Stimulated activated CD8-positive, alpha-beta memory T cell treated with anti-CD3 and anti-CD28 coated beads, Interleukin-7, amount 100 ng/mL, for 4 hours (primary cell): Measurements from ENCODE around the gene UBQLN4.
"Not testable (repeated sequence)": the region's sequence is repeated elsewhere in the genome, so short reads cannot be mapped to it uniquely, and the experiment has no call there.

ENCODE experiments used
- DNase-seq, 2 donors: peaks; one replicate each; pipeline ENCODE4 v3.0.0-alpha.2; 2020; ENCODE audit warnings: low read depth in 2 of 2

UBQLN4 gene

DNA sequence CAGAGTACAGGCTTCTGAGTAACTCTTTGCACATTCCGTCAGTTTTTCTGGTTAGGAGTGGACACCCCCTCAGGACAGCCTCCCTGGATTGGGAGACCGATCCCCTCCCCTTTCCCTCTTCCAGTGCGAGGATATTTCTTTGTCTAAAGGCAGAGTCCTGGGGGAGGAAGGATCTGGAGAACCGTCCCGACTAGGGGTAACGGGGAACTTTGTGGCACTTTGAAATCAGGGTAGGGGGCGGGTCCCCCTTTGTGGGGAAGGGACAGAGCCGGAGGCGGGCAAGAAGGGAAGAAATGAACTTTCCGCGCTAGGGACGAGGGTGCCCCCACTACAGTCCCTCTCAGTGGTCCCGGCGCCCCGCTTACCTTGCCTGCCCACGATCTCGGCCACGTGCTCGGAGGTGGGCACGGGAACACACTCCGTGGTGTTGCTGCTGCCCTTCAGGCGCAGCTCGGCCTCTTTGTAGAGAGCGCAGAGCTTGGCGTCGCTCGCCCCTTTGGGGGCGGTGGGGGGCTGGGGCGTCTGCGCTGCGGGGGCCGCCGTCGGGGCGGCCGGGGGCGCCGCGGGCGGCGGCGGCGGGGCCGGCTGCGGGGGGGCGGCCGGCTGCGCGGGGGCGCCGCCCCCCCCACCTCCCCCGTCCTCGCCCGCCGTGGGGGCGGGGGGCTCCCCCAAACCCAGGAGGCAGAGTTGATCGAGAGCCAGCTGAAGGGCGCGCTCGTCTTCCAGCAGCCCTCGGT lies 27.8 kb upstream of the UBQLN4 start:
- DNase-seq = peak in 1 of 2 donors; percentile 24

DNA sequence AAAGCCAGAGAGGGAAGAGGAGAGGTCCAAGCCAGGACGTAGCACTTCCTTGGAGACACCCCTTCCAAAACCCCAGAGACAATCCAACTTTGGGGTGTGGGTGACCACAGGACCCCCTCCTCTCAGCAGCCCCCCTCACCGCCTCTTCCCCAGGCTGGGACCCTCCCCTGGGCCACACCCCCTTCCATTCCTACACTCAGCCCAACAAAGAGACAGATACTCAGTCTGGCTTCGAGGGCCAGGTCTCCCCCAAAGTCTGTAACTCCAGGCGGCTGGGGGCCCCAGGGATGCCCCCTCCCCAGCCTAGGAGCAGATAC lies 27.2 kb upstream of the UBQLN4 start:
- DNase-seq = no peak

DNA sequence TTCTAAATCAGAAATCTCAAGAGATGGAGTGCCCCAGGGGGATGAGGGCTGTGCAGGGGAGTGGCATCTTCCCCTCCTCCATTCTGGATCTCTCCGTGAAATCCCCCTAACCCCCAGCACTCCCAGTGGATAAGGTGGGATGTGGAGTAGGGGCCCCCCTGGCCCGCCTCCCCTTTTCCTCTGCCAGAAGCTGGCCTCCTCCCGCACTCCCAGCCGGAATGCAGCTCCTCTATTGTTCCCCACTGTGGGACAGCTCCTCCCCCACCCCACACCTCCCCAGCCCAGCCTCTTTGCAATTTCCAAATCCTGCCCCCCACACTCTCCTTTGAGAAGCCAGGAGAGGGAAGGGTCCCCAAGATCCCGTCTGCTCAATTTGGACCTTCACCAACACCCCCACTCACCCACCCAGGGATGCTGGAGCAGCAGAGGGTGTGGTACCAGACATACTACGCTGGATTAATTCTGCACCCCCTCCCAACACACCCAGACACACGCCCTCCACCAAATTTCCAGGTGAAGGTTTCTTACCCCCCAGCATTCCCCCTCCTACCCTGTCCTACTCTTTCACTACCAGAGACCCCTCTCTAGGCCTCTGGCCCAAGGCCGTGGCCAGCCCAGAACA lies 26.8 kb upstream of the UBQLN4 start:
- DNase-seq = no peak

- DNase-seq = no peak
Measured at GRCh38 chr1:156079762-156080161, 26.2 kb upstream of the UBQLN4 start.

GRCh38 chr1:156078728-156079127 lies 25.1 kb upstream of the UBQLN4 start:
- no peak for DNase-seq

- DNase-seq = no peak
Measured at GRCh38 chr1:156077430-156077760, 23.8 kb upstream of the UBQLN4 start.

GRCh38 chr1:156076609-156077429 lies 23.2 kb upstream of the UBQLN4 start:
- DNase-seq = no peak

DNA sequence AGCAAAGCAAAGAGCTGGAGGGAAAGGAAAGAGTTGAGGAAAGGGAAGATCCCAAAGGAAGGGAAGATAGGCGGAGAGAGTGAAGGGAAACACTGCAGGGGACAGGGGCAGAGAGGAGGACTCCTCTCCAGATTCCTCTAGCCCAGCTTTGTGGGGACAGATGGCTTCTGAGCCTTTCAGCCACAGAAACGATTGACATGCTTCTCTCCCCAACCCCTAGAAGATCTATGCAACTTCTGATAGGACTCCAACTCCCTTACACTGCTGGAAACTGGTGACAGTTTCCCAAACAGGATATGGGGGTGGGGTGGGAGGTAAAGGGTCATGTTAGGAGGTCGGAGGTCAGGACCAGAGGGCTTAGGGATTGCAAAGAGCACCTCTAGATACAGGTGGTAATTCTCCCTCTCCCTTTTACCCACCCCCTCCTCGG lies 22.2 kb upstream of the UBQLN4 start:
- DNase-seq = no peak

DNA sequence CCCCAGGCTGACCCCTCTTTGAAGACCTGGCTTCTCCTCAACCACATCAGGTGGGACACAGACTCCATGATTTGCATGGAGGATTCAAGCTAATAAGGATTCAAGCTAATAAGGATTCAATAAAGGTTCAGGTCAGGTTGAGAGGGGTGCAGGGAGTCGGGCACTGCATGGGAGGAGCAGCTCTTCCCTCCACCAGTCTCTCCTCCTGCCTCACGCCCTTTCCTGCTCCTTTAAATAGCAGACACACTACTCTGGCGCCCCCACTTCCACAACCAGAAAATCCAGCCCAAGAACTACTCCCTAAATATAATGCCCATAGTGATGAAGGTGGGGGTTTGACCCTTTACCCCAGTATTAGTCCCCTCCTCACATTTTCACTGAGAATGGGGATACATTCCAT lies 21.6 kb upstream of the UBQLN4 start:
- DNase-seq = no peak

DNA sequence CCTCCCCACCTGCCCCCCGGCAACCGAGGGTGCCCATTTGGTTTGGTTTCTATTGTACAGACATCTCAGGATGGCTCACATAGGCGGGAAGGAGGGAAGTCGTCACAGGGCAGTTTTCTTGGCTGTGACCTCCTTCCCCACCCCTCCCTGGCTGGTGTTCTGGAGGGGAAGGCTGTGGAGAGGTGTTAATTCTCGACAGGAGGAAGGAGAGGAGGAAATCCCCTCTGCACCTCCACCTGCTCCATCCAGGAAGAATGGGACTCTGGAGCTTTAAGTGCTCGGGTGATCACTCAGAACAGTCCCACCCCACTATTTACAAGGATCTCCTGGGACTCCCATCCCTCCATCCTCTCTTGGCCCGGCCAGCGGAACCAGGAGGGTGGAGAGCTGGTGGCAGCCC lies 21.1 kb upstream of the UBQLN4 start:
- no peak for DNase-seq

DNA sequence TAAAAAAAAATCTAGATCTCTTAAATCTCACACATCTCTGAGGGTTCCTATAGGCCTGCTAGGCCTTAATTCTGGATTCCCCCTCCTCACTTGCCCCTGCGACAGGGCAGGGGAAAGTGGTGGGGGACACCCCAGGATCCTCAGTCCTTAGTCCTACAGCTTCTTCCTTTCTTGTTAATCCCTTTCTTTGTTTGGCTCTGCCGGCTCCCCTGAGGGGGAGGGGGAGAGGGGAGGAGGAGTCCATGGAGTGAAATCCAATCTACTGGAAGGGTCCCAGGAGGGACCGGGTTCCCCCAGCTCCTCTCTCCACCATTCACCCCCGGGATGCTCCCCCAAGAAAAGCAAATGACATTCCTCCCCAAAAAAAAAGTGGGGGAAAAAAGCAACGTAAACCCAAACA lies 20.1 kb upstream of the UBQLN4 start:
- no peak for DNase-seq

DNA sequence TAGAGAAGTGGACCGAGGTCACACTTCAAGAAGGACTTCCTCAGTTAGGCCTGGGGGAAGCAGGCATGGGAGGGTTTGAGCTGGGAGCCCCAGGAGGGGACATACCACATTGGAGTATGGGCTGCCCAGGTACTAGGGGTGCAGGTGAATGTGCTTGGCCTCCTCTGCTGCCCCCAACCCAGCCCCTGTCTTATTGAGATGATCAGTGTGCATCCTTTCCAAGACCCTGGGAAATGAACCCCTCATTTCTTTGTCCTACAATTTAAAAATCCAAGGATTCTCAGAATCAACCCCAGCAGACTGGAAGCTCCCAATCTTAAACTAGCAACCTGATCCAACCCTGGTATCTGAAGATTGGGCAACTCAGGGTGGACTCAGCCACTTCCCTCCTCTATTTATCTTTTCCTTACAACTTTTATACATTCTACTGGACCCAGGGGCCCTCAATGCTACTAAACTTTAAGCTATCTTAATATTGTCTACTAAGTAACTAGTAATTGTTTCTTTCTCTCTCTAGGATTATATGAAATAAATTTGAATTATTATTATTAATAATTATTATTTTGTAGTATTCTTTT lies 19.6 kb upstream of the UBQLN4 start:
- DNase-seq = no peak

- DNase-seq = no peak
Measured at GRCh38 chr1:156072251-156072650, 18.7 kb upstream of the UBQLN4 start.

DNA sequence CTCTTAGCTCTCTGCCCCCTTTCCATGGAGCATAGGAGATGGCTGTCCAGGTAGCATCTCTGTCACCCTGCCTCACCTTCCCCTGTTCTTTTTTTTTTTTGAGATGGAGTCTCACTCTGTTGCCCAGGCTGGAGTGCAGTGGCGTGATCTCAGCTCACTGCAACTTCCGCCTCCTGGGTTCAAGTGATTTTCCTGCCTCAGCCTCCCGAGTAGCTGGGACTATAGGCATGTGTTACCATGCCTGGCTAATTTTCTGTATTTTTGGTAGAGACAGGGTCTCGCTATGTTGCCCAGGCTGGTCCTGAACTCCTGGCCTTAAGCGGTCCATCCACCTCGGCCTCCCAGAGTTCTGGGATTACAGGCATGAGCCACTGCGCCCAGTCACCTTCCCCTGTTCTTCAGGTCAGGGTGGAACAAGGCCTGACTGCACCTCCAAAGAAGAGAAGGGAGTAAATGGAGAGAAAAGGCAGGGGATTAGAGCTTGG lies 17.8 kb upstream of the UBQLN4 start:
- DNase-seq = not testable (repeated sequence)

DNA sequence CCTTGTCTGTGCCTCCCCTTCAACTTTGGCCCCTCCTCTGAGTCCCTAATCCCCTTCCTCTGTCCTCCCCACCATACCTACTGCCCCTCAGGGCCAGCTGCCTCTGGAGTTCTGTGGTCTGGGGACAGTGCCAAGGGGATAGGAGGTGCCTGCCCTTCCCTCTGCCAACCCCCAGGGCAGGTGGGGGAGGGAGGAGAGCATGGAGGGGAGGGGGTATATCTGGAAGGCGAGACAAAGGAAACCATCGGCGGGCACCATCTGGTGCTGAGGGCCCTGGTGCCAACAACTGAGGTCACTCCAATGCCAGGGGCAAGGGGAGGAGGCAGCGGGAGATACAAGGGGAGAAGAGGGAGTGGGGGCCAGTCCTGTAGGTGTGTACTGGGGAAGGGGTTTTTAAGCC lies 16.9 kb upstream of the UBQLN4 start:
- DNase-seq = no peak

DNA sequence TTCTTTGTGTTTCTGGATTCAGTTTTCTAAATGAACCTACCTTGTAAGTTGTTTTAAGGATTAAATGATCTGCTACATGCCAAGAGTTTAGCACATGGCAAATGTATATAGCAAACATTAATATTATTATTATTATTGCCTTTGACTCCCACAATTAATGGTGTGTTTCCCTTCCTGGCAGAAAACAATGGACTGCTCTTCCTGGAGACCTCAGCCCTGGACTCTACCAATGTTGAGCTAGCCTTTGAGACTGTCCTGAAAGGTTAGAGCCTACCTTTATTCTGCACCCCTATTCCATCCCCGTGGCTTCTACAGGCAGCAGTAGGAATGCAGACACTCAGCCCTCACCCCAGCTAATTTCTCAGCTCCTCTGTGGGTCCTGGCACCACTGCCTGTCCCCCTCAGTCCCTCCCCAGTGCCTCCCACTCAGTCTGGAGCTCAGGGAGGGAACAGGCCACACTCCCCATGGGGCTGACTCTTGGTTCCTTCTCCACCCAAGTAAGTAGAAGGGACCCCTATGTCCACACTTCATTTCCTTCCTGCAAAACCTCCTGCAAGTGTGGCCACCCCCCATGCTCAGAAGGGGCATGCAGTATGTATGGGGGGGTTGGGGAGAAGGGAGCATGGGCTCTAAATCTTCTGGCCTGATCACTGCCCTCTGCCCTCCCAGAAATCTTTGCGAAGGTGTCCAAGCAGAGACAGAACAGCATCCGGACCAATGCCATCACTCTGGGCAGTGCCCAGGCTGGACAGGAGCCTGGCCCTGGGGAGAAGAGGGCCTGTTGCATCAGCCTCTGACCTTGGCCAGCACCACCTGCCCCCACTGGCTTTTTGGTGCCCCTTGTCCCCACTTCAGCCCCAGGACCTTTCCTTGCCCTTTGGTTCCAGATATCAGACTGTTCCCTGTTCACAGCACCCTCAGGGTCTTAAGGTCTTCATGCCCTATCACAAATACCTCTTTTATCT lies 16.2 kb upstream of the UBQLN4 start:
- DNase-seq = no peak

- no peak for DNase-seq
Measured at GRCh38 chr1:156067262-156067661, 13.7 kb upstream of the UBQLN4 start.

DNA sequence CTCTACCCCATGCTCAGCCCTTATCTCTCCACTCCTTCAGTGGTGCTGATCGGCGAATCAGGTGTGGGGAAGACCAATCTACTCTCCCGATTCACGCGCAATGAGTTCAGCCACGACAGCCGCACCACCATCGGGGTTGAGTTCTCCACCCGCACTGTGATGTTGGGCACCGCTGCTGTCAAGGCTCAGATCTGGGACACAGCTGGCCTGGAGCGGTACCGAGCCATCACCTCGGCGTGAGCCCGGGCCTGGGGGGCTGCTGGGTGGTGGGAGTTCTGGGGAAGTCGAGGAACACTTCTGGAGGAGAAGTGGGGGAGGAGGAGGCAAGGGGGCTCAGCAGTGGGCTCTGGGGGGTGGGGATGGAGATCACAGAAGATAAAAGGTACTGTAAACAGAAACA lies 12.3 kb upstream of the UBQLN4 start:
- DNase-seq = no peak

GRCh38 chr1:156065212-156065611 lies 11.6 kb upstream of the UBQLN4 start:
- DNase-seq = no peak

- no peak for DNase-seq
Measured at GRCh38 chr1:156064615-156065014, 11.0 kb upstream of the UBQLN4 start.

DNA sequence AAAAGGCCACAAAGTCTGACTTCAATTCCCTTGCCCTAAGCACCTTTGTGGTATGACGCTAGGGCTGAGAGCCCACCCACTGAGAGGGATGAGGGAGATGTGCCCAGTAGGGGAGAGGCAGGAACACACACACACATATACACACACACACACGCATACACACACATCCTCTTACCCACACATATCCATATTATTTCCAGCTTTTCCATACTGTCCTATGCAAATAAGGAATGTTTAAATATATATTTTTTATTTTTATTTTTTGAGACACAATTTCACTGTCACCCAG lies 10.3 kb upstream of the UBQLN4 start:
- no peak for DNase-seq

DNA sequence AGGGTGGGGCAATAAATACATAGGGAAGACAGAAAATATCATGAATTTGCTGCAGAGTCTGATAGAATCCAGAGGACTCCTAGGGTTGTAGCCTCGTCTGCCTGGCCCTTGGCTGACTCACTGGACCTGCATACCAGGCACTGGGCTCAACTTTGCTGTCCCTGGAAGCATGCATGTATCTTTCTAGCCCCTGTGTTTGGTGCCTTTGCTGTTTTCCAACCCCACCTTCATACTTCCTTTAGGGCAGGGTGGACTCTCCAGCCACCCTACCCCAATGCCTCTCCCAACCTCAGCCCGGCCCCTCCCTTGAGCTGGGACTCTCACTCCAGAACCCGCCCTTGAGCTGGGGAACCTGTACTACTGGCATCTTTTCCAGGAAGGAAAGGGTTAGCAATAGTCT lies 8.6 kb upstream of the UBQLN4 start:
- DNase-seq = no peak
